Upper lobe of left lung (tissue), 4 donors: ENCODE data around the gene MUC5B.

Experiments
- CTCF ChIP-seq, 6 experiments: fragments of 450-650 bp in 4 of 6; fragments of 200-600 bp in 2 of 6; sonication (generic) in 2 of 6; IDR thresholded peaks; one replicate each; pipeline ENCODE4 v1.5.1; 2016 to 2019; ENCODE audit warnings: antibody characterized with exemption in 6 of 6
- EP300 ChIP-seq, 4 donors: sonication (generic); formaldehyde crosslinking; IDR thresholded peaks; one replicate each; pipeline ENCODE4 v1.5.1; 2017; ENCODE audit warnings: antibody characterized with exemption in 4 of 4, control low read depth in 2 of 4

GRCh38 chr11:1297011-1297575, 74.2 kb downstream of the MUC5B start:
- TF ChIP-seq EP300 (IDR thresholded peaks at IDR 0.05), result no peak
- TF ChIP-seq CTCF (IDR thresholded peaks at IDR 0.05), result no peak
